T-helper 1 cell (primary cell): ENCODE results near the gene RNF13.
A peak's percentile ranks its signal among the peaks of the same experiment; 100 is the strongest.

Experiments used
- DNase-seq, 5 donors: peaks; one replicate each; pipeline ENCODE4 v3.0.0-alpha.2; 2012 to 2020
- total RNA-seq, 4 donors: gene quantifications; one replicate each; lab custom pipeline; 2026; lab: John Stamatoyannopoulos, UW

Gene RNF13
- total RNA-seq: 41.8 to 54.5 (median 51.1) reads per million in 4 donors

GRCh38 chr3:149812606-149813366 lies at the start of gene RNF13:
Gene RNF13 (plus strand): TSS chr3:149813215. CDS start chr3:149846027, 32,812 bp downstream.
- peak; percentile 82 to 91 (median 86) for DNase-seq

GRCh38 chr3:149763565-149764195 lies 49.3 kb upstream of the RNF13 start:
- DNase-seq: no peak

GRCh38 chr3:149764302-149764701 lies 48.7 kb upstream of the RNF13 start:
- no peak for DNase-seq

GRCh38 chr3:149765762-149766334 lies 47.2 kb upstream of the RNF13 start:
- no peak for DNase-seq

GRCh38 chr3:149767720-149768119 lies 45.3 kb upstream of the RNF13 start:
- no peak for DNase-seq

- no peak for DNase-seq
Observed at GRCh38 chr3:149768704-149769103, 44.3 kb upstream of the RNF13 start.

GRCh38 chr3:149770246-149770645 lies 42.8 kb upstream of the RNF13 start:
- no peak for DNase-seq

- peak in 4 of 5 donors; percentile 4 to 24 (median 14) for DNase-seq
Observed at GRCh38 chr3:149771652-149772271, 41.3 kb upstream of the RNF13 start.

GRCh38 chr3:149772861-149773260 lies 40.2 kb upstream of the RNF13 start:
- DNase-seq: no peak

- no peak for DNase-seq
Observed at GRCh38 chr3:149776170-149776569, 36.8 kb upstream of the RNF13 start.

- DNase-seq: no peak
Observed at GRCh38 chr3:149777414-149778214, 35.4 kb upstream of the RNF13 start.

- no peak for DNase-seq
Observed at GRCh38 chr3:149781211-149781610, 31.8 kb upstream of the RNF13 start.

GRCh38 chr3:149781741-149782140 lies 31.3 kb upstream of the RNF13 start:
- DNase-seq: no peak

GRCh38 chr3:149783576-149783975 lies 29.4 kb upstream of the RNF13 start:
- DNase-seq: no peak

- DNase-seq: no peak
Observed at GRCh38 chr3:149784064-149784704, 28.8 kb upstream of the RNF13 start.

GRCh38 chr3:149790268-149790667 lies 22.7 kb upstream of the RNF13 start:
- no peak for DNase-seq

- DNase-seq: no peak
Observed at GRCh38 chr3:149790698-149791097, 22.3 kb upstream of the RNF13 start.

- DNase-seq: no peak
Observed at GRCh38 chr3:149792452-149793270, 20.4 kb upstream of the RNF13 start, which contains the start of gene ANKUB1. Gene ANKUB1 (minus strand): TSS chr3:149792554. CDS start chr3:149792366, 188 bp downstream.

GRCh38 chr3:149796026-149796425 lies 17.0 kb upstream of the RNF13 start:
- no peak for DNase-seq

GRCh38 chr3:149800693-149801092 lies 12.3 kb upstream of the RNF13 start:
- DNase-seq: no peak

- DNase-seq: no peak
Observed at GRCh38 chr3:149801195-149801594, 11.8 kb upstream of the RNF13 start.
